OCI-LY7 (cell line): Measurements from ENCODE around the gene ACAN. TPM values are rescaled to one million over a fixed set of nuclear protein-coding genes. Genes with fewer than 3 reads are reported as not detected.
A peak's percentile ranks its signal among the peaks of the same experiment; 100 is the strongest.

Source experiments
- BruUV-seq: library from RNA; stranded (reverse); fragments of 400-500 nt; replicated peaks from 2 replicates; lab custom pipeline; 2021; lab: Mats Ljungman, UMichigan
- CTCF ChIA-PET: fragments of 300-600 bp; sonication (Branson Sonifier 250); formaldehyde crosslinking; loops from one replicate; lab custom pipeline; 2022; ENCODE audit warnings: antibody characterized with exemption; ENCODE audit not compliant: unreplicated experiment; lab: Charles Lee
- POLR2A ChIA-PET: fragments of 300-600 bp; sonication (Branson Sonifier 250); formaldehyde crosslinking; loops from one replicate; lab custom pipeline; 2022; ENCODE audit warnings: antibody characterized with exemption; lab: Charles Lee
- DNase-seq: peaks from one replicate; pipeline ENCODE4 v3.0.0-alpha.2; 2015; ENCODE audit warnings: low spot score
- H2AFZ ChIP-seq: fragments of 200-600 bp; sonication (generic), shearing (Covaris generic); 2 replicates; pipeline ENCODE4 v1.6.1; 2014; ENCODE audit warnings: mild to moderate bottlenecking, antibody characterized with exemption, low read length, moderate library complexity
- H3K27ac ChIP-seq: fragments of 200-600 bp; sonication (generic); 2 replicates; pipeline ENCODE4 v1.5.1; 2014; ENCODE audit warnings: mixed run types, low read depth, mild to moderate bottlenecking, moderate library complexity, low read length, inconsistent platforms; ENCODE audit not compliant: poor library complexity, severe bottlenecking
- H3K36me3 ChIP-seq: fragments of 200-600 bp; sonication (generic); 2 replicates; pipeline ENCODE4 v1.6.1; 2014; ENCODE audit warnings: mild to moderate bottlenecking, antibody characterized with exemption, low read length, moderate library complexity, mixed read lengths; ENCODE audit not compliant: insufficient read depth
- H3K4me1 ChIP-seq: fragments of 200-600 bp; sonication (generic); 2 replicates; pipeline ENCODE4 v1.5.1; 2014; ENCODE audit warnings: mild to moderate bottlenecking, low read length; ENCODE audit not compliant: insufficient read depth, poor library complexity, severe bottlenecking
- H3K4me2 ChIP-seq: fragments of 200-600 bp; sonication (generic); 2 replicates; pipeline ENCODE4 v1.6.1; 2014; ENCODE audit warnings: mild to moderate bottlenecking, low read length
- H3K4me3 ChIP-seq: fragments of 200-600 bp; sonication (generic); 2 replicates; pipeline ENCODE4 v1.5.1; 2014; ENCODE audit warnings: mild to moderate bottlenecking, low read depth, low read length; ENCODE audit not compliant: poor library complexity, severe bottlenecking
- H3K79me2 ChIP-seq: fragments of 200-600 bp; sonication (generic); 2 replicates; pipeline ENCODE4 v1.6.1; 2016; ENCODE audit warnings: low read depth, mild to moderate bottlenecking, low read length, moderate library complexity, mixed read lengths; ENCODE audit not compliant: insufficient read depth
- H3K9me2 ChIP-seq: fragments of 200-600 bp; sonication (generic); 2 replicates; pipeline ENCODE4 v1.6.1; 2016; ENCODE audit warnings: mild to moderate bottlenecking, low read length, mixed read lengths; ENCODE audit not compliant: insufficient read depth
- H3K9me3 ChIP-seq: fragments of 200-600 bp; sonication (generic); 2 replicates; pipeline ENCODE4 v1.6.1; 2014; ENCODE audit warnings: mild to moderate bottlenecking, mixed run types, low read length, mixed read lengths
- H4K20me1 ChIP-seq: fragments of 200-600 bp; sonication (generic); 2 replicates; pipeline ENCODE4 v1.6.1; 2014; ENCODE audit warnings: mild to moderate bottlenecking, antibody characterized with exemption, low read length, moderate library complexity, mixed read lengths; ENCODE audit not compliant: insufficient read depth
- EZH2phosphoT487 ChIP-seq: fragments of 200-600 bp; sonication (generic); IDR thresholded peaks from 2 replicates; pipeline ENCODE4 v1.6.1; 2018; ENCODE audit warnings: low read depth, borderline replicate concordance, mild to moderate bottlenecking, mixed run types, antibody characterized with exemption, low read length, moderate library complexity, mixed read lengths
- intact Hi-C: fragments of 100-400 bp; cut with micrococcal nuclease; formaldehyde crosslinking; loops from one replicate; pipeline ENCODE4 v1.10.0; 2022; ENCODE audit not compliant: unreplicated experiment
- total RNA-seq, 2 experiments: library from RNA; depleted of rRNA in 1 of 2; stranded (reverse); fragments of >200 nt in 1 of 2; shearing (Covaris generic) in 1 of 2; gene quantifications; 2 replicates each; pipeline ENCODE4 v1.2.3, GENCODE V29; 2014 to 2022
- TF ChIP-seq, protein P1 (sequence below): fragments of 200-600 bp; sonication (generic); conservative IDR thresholded peaks from 2 replicates; pipeline ENCODE4 v1.5.1; 2014; ENCODE audit warnings: mild to moderate bottlenecking, antibody characterized with exemption, low read length, moderate library complexity, mixed read lengths

The ACAN gene
- total RNA-seq, 2 experiments from 2014 or later: not detected

DNA sequence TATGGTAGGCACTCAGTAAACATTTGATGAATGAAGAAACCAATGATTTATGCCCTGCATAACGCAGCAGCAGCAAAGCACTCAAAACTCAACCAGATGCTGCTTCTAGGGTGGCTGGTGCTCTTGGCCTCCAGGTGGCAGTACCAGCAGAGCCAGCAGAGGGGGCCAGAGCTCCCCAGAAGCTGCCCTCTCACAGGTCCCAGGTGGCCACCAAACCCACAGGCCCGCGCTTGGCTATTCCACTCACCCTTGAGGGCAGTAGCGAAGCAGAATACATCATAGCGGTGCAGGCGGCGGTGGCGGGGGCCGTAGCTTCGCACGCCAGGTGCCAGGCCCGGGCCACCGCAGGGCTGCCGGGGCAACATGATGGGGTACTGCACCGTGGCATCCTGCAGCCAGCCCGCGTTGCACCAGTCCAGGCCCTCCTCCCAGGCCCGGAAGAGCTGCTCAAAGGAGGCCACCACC is 75.5 kb downstream of the ACAN start:
- CTCF ChIA-PET: no interaction called here
- no peaks in the 10 kb centered on the region for H3K36me3 ChIP-seq
- H3K4me1 ChIP-seq: no peaks in the 10 kb centered on the region
- no peaks in the 10 kb centered on the region for H3K79me2 ChIP-seq
- peak; percentile 49 for DNase-seq
- POLR2A ChIA-PET: no interaction called here
- H3K9me2 ChIP-seq: no peaks in the 10 kb centered on the region
- no peak overlapping the region for H3K27ac ChIP-seq
- no TSS peak for BruUV-seq
- no peak overlapping the region for H3K4me3 ChIP-seq
- H3K4me2 ChIP-seq: no peak overlapping the region
- TF ChIP-seq, protein P1, sequence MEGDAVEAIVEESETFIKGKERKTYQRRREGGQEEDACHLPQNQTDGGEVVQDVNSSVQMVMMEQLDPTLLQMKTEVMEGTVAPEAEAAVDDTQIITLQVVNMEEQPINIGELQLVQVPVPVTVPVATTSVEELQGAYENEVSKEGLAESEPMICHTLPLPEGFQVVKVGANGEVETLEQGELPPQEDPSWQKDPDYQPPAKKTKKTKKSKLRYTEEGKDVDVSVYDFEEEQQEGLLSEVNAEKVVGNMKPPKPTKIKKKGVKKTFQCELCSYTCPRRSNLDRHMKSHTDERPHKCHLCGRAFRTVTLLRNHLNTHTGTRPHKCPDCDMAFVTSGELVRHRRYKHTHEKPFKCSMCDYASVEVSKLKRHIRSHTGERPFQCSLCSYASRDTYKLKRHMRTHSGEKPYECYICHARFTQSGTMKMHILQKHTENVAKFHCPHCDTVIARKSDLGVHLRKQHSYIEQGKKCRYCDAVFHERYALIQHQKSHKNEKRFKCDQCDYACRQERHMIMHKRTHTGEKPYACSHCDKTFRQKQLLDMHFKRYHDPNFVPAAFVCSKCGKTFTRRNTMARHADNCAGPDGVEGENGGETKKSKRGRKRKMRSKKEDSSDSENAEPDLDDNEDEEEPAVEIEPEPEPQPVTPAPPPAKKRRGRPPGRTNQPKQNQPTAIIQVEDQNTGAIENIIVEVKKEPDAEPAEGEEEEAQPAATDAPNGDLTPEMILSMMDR: peak; percentile 81
- TF ChIP-seq EZH2phosphoT487: no peak
- no peaks in the 10 kb centered on the region for H3K9me3 ChIP-seq
- H4K20me1 ChIP-seq: no peaks in the 10 kb centered on the region
- intact Hi-C loops: no loop called here
- no peak overlapping the region for H2AFZ ChIP-seq

DNA sequence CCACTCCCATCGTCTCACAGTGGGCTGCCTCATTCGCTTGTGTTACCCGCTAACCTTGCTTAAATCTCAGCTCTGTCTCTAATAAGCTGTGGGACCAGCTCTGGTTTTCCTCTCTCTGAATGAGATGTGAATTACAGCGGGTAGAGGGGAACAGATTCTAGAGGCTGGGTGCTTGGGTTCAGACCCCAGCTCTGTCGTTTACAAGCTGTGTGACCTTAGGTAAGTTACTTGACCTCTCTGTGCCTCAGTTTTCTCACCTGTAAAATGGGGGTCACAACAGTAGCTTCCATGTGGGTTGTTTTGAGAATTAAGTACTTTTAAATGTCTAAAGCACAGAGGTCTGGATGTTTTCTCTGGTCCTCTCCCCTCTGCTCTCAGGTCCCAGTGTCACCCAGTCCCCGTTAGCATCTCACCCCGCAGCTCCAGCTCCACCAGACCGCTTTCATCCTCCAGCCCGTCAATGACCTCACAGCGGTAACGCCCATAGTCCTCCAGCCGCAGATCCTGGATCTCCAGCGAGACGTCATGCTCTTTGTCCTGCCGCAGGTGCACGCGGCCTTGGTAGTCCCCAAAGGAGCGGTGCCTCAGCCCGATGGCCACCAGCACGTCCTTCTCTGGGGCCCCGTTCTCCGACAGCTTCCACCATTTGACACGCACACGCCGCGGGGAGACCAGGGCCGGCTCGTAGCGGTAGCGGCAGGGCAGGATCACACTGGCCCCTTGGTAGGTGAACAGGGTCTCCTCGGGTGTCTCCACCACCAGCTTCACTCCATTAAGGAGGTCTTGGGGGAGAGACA is 77.9 kb downstream of the ACAN start:
- TF ChIP-seq, protein P1: no peak
- TF ChIP-seq EZH2phosphoT487: no peak
- no peaks in the 10 kb centered on the region for H3K9me2 ChIP-seq
- H3K36me3 ChIP-seq: no peaks in the 10 kb centered on the region
- CTCF ChIA-PET: no interaction called here
- intact Hi-C loops: no loop called here
- no peak for DNase-seq
- no peak overlapping the region for H3K4me3 ChIP-seq
- POLR2A ChIA-PET: no interaction called here
- no peak overlapping the region for H3K27ac ChIP-seq
- H2AFZ ChIP-seq: no peak overlapping the region
- BruUV-seq: no TSS peak
- H3K4me1 ChIP-seq: no peaks in the 10 kb centered on the region
- H3K9me3 ChIP-seq: no peaks in the 10 kb centered on the region
- no peaks in the 10 kb centered on the region for H3K79me2 ChIP-seq
- no peaks in the 10 kb centered on the region for H4K20me1 ChIP-seq
- no peak overlapping the region for H3K4me2 ChIP-seq

DNA sequence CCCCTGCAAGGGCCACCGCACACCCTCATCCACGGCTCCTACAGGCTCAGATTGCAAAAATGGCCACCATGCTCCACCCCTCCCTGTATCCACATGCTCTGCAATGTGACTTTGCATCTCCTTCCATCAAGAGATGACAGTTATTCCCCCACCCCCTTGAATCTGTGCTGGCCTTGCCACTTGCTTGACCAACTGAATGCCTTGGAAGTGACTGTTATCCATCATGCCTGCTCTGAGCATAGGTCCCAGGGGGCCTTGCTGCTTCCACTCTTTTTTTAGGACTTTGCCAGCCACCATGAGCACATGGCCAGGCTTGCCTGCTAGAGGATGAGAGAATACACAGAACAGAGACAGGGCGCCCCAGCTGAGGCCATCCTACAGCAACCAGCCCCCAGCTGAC is 78.5 kb downstream of the ACAN start:
- no peak overlapping the region for H3K4me3 ChIP-seq
- H3K9me3 ChIP-seq: no peaks in the 10 kb centered on the region
- ChIA-PET POLR2A (interaction anchor here (0.6 to 0.7 kb wide), 3 partner anchors 17 to 128 kb away, joined by 3 to 5 read pairs (median 5); no protein-coding TSS in a partner anchor), CTCF (no interaction called here)
- no peaks in the 10 kb centered on the region for H3K36me3 ChIP-seq
- H2AFZ ChIP-seq: no peak overlapping the region
- no peak overlapping the region for H3K4me2 ChIP-seq
- H4K20me1 ChIP-seq: no peaks in the 10 kb centered on the region
- TF ChIP-seq, protein P1: no peak
- TF ChIP-seq EZH2phosphoT487: no peak
- no peaks in the 10 kb centered on the region for H3K79me2 ChIP-seq
- H3K4me1 ChIP-seq: no peaks in the 10 kb centered on the region
- no peak for DNase-seq
- no peaks in the 10 kb centered on the region for H3K9me2 ChIP-seq
- no peak overlapping the region for H3K27ac ChIP-seq
- intact Hi-C loops: no loop called here
- no TSS peak for BruUV-seq
